ENCODE measurements around the gene CTTN. TPM values are rescaled to one million over a fixed set of nuclear protein-coding genes. Genes with fewer than 3 reads are reported as not detected.

CTTN gene
- total RNA-seq, 1 donor from 2014 or later = 239 TPM

DNA sequence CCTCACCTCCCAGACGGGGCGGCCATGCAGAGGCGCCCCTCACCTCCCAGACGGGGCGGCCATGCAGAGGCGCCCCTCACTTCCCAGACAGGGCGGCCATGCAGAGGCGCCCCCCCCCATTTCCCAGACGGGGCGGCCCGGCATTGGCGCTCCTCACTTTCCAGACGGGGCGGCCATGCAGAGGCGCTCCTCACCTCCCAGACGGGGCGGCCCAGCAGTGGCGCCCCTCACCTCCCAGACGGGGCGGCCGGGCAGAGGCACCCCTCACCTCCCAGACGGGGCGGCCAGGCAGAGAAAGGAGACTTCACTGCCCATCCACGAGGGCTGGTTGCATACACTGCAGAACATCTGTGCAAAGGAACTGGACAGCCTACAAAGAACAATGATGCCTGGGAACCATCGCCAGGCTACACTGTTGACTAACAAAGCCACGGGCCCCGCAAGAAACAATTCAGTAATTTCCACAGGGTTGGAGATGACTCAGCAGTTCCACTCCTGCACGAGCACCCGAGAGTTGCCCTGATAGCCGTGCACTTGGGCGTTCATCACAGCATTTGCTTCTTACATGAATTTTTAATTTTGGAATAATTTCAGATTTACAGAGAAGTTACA, 58.7 kb downstream of the CTTN start:
- no peak overlapping the region for H3K27ac Mint-ChIP-seq
- TF ChIP-seq, protein P1, sequence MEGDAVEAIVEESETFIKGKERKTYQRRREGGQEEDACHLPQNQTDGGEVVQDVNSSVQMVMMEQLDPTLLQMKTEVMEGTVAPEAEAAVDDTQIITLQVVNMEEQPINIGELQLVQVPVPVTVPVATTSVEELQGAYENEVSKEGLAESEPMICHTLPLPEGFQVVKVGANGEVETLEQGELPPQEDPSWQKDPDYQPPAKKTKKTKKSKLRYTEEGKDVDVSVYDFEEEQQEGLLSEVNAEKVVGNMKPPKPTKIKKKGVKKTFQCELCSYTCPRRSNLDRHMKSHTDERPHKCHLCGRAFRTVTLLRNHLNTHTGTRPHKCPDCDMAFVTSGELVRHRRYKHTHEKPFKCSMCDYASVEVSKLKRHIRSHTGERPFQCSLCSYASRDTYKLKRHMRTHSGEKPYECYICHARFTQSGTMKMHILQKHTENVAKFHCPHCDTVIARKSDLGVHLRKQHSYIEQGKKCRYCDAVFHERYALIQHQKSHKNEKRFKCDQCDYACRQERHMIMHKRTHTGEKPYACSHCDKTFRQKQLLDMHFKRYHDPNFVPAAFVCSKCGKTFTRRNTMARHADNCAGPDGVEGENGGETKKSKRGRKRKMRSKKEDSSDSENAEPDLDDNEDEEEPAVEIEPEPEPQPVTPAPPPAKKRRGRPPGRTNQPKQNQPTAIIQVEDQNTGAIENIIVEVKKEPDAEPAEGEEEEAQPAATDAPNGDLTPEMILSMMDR (IDR thresholded peaks at IDR 0.05; ENCODE audit: unreplicated experiment) = no peak
- no peaks in the 10 kb centered on the region for H3K9me3 Mint-ChIP-seq (ENCODE audit: low read depth)
- no peaks in the 10 kb centered on the region for H3K36me3 Mint-ChIP-seq (ENCODE audit: insufficient read depth)
- peaks cover 5% of the 10 kb centered on the region for H3K27me3 Mint-ChIP-seq
- H3K4me3 Mint-ChIP-seq (ENCODE audit: low read depth) = no peak overlapping the region
- no peak for DNase-seq (ENCODE audit: low spot score, unreplicated experiment)
- peaks cover 9% of the 10 kb centered on the region for H3K4me1 Mint-ChIP-seq (ENCODE audit: low read depth)

DNA sequence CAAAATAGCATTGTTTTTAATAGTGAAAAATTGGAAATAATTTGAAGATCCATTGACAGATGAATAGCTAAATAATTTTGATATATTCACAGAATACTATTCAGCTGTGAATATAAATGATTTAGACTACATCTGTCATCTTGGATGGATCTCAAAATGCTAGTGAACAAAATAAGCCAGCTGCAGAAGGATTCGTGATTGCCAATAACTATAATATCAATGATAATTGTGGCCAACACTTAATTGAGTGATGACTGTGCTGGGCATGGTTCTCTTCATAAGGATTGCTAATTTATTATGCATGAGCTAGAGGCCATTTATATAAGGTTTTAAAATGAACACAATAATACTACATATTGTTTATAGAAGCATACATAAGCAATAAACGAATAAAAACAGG, 60.4 kb downstream of the CTTN start:
- no peak for DNase-seq (ENCODE audit: low spot score, unreplicated experiment)
- Mint-ChIP-seq H3K27me3 (peaks cover 6% of the 10 kb centered on the region), H3K9me3 (ENCODE audit: low read depth) (no peaks in the 10 kb centered on the region), H3K4me3 (ENCODE audit: low read depth) (no peak overlapping the region), H3K4me1 (ENCODE audit: low read depth) (peaks cover 9% of the 10 kb centered on the region), H3K36me3 (ENCODE audit: insufficient read depth) (no peaks in the 10 kb centered on the region), H3K27ac (no peak overlapping the region)
- TF ChIP-seq, protein P1 (IDR thresholded peaks at IDR 0.05; ENCODE audit: unreplicated experiment) = no peak

DNA sequence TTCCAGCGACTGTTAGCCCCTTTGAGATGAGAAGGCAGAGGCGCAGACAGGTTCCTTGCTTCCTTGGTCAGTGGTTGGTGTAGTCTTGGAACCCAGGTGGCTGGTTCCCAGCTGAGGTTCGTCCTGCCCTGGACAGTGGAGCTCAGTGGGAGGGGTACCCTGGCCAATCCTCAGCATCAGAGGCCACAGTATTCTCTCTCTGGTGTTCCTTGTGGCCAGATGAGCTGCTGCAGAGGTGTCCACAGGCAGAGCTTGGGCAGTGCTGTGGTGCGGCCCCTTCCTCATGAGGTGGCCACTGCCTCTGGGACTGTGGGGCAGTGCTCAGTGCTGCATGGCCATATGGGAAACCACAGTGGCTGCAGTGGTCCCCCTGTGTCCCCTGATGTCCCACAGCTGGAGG, 61.8 kb downstream of the CTTN start:
- no peaks in the 10 kb centered on the region for H3K36me3 Mint-ChIP-seq (ENCODE audit: insufficient read depth)
- H3K4me3 Mint-ChIP-seq (ENCODE audit: low read depth) = no peak overlapping the region
- peaks cover 6% of the 10 kb centered on the region for H3K27me3 Mint-ChIP-seq
- TF ChIP-seq, protein P1 (IDR thresholded peaks at IDR 0.05; ENCODE audit: unreplicated experiment) = no peak
- no peaks in the 10 kb centered on the region for H3K9me3 Mint-ChIP-seq (ENCODE audit: low read depth)
- DNase-seq (ENCODE audit: low spot score, unreplicated experiment) = no peak
- no peak overlapping the region for H3K27ac Mint-ChIP-seq
- H3K4me1 Mint-ChIP-seq (ENCODE audit: low read depth) = peaks cover 8% of the 10 kb centered on the region

DNA sequence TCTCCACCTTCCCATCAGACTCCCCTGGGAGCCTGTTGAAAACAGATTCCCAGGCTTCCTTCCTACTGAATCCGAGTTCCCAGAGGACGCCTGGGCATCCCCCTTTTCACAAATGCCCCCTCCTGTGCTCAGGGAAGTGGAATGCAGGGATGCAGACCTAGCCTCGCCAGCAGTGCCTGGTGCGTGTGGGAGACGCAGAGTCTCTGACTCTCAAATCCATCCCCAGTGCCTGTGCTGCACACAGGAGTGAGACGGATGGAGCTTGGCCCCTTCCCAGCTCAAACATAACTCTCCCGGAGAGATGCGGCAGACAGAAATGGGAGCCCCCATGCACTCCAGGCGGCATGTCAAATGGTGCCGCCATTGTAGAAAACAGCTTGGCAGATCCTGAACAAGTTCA, 62.6 kb downstream of the CTTN start:
- DNase-seq (ENCODE audit: low spot score, unreplicated experiment) = no peak
- H3K27ac Mint-ChIP-seq = no peak overlapping the region
- peaks cover 12% of the 10 kb centered on the region for H3K27me3 Mint-ChIP-seq
- H3K4me1 Mint-ChIP-seq (ENCODE audit: low read depth) = peaks cover 6% of the 10 kb centered on the region
- H3K9me3 Mint-ChIP-seq (ENCODE audit: low read depth) = no peaks in the 10 kb centered on the region
- no peaks in the 10 kb centered on the region for H3K36me3 Mint-ChIP-seq (ENCODE audit: insufficient read depth)
- H3K4me3 Mint-ChIP-seq (ENCODE audit: low read depth) = no peak overlapping the region
- TF ChIP-seq, protein P1 (IDR thresholded peaks at IDR 0.05; ENCODE audit: unreplicated experiment) = no peak

DNA sequence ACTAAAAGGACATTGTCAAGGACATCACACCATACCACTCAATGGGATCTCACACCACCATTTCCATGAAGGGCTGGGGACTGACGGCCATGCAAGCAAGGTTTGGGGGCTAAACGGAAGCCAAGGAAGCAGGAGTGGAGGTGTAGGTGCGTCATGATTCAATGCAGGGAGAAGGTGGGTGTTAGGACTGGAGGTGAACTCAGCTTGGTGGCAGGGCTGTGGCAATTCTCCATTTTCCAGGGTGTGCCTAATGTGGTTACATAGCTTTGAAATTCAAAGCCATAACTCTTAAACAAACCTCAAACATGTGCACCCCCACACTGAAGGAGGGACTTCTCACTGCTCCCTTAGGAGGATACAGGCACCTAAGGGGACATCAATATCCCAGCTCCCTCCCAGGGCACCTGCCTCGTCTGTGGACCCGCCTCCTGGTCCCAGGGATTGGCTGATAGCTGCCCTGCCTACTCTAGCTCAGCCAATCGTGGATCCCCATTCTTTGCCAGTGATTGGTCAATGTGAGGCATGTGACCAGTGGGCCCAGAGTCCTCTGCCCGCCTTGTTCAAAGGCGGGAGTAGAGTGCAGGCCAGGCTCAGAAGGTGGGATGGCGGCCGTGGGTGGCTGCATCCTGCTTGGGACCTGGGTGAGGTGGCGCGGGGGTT, 64.6 kb downstream of the CTTN start:
- H3K4me3 Mint-ChIP-seq (ENCODE audit: low read depth) = no peak overlapping the region
- no peaks in the 10 kb centered on the region for H3K4me1 Mint-ChIP-seq (ENCODE audit: low read depth)
- TF ChIP-seq, protein P1 (IDR thresholded peaks at IDR 0.05; ENCODE audit: unreplicated experiment) = no peak
- H3K27me3 Mint-ChIP-seq = peaks cover 12% of the 10 kb centered on the region
- H3K27ac Mint-ChIP-seq = no peak overlapping the region
- no peak for DNase-seq (ENCODE audit: low spot score, unreplicated experiment)
- no peaks in the 10 kb centered on the region for H3K9me3 Mint-ChIP-seq (ENCODE audit: low read depth)
- H3K36me3 Mint-ChIP-seq (ENCODE audit: insufficient read depth) = no peaks in the 10 kb centered on the region

Data from progenitor cell of endocrine pancreas (in vitro differentiated cells).